GM12878 (cell line): ENCODE results near the gene PPIE. TPM values are rescaled to one million over a fixed set of nuclear protein-coding genes. Genes with fewer than 3 reads are reported as not detected.
A peak's percentile ranks its signal among the peaks of the same experiment; 100 is the strongest.

Experiments
- ATAC-seq: fragments of 200-7000 bp; cut with Tn5 transposase; 3 replicates; pipeline ENCODE4 v1.9.1; 2020; ENCODE audit warnings: mild to moderate bottlenecking, moderate library complexity
- Bru-seq: library from RNA; stranded (reverse); fragments of 400-500 nt; gene quantifications from one replicate; lab custom pipeline; 2021; lab: Mats Ljungman, UMichigan
- BruChase-seq, 2 experiments: library from RNA; stranded (reverse); fragments of 400-500 nt; gene quantifications; one replicate each; lab custom pipeline; 2021; lab: Mats Ljungman, UMichigan
- BruUV-seq: library from RNA; stranded (reverse); fragments of 400-500 nt; replicated peaks from 2 replicates; lab custom pipeline; 2021; lab: Mats Ljungman, UMichigan
- CTCF ChIA-PET: fragments of 300-600 bp; sonication (Branson Sonifier 250); formaldehyde crosslinking; extraction: SDS; loops from one replicate; lab custom pipeline; 2021; ENCODE audit warnings: inconsistent platforms; lab: Yijun Ruan, JAX
- POLR2A ChIA-PET: fragments of 350-600 bp; formaldehyde crosslinking; extraction: SDS; loops from one replicate; lab custom pipeline; 2021; ENCODE audit warnings: inconsistent platforms; lab: Charles Lee
- RAD21 ChIA-PET: fragments of 300-600 bp; sonication (Branson Sonifier 250); formaldehyde crosslinking; loops from one replicate; lab custom pipeline; 2023; ENCODE audit warnings: antibody characterized with exemption; ENCODE audit not compliant: unreplicated experiment; lab: Charles Lee
- SMC1A ChIA-PET: fragments of 300-600 bp; sonication (Branson Sonifier 250); formaldehyde crosslinking; loops from one replicate; lab custom pipeline; 2023; ENCODE audit not compliant: unreplicated experiment, uncharacterized antibody; lab: Charles Lee
- DNase-seq: peaks from one replicate; pipeline ENCODE4 v3.0.0-alpha.2; 2011; ENCODE audit warnings: low read depth, low spot score
- FAIRE-seq: peaks from 3 replicates; lab custom pipeline; 2011; peaks lifted over from hg19 to GRCh38; lab: Jason Lieb, UNC
- H2AFZ ChIP-seq: 2 replicates; pipeline ENCODE4 v1.6.0; 2011; ENCODE audit warnings: low read depth, low read length, control low read depth; ENCODE audit not compliant: control insufficient read depth
- H3K27ac ChIP-seq: 2 replicates; pipeline ENCODE4 v1.5.1; 2011; ENCODE audit warnings: control low read depth; ENCODE audit not compliant: control insufficient read depth, insufficient read depth
- H3K27me3 ChIP-seq, 2 experiments: replicated peaks in 1 of 2; 2 replicates each; pipeline versions ENCODE4 v1.6.0 to v1.6.1; 2011; ENCODE audit warnings: low read length in 1 of 2; ENCODE audit not compliant: control insufficient read depth in 2 of 2, insufficient read depth in 2 of 2
- H3K36me3 ChIP-seq, 2 experiments: 2 replicates each; pipeline ENCODE4 v1.5.1; 2011; ENCODE audit warnings: low read length in 1 of 2; ENCODE audit not compliant: control insufficient read depth in 2 of 2, insufficient read depth in 2 of 2
- H3K4me1 ChIP-seq: 2 replicates; pipeline ENCODE4 v1.6.1; 2011; ENCODE audit warnings: mild to moderate bottlenecking, low read length, moderate library complexity, mixed read lengths; ENCODE audit not compliant: control insufficient read depth, insufficient read depth
- H3K4me2 ChIP-seq: 2 replicates; pipeline ENCODE4 v1.6.0; 2011; ENCODE audit warnings: control low read depth; ENCODE audit not compliant: control insufficient read depth, insufficient read depth
- H3K4me3 ChIP-seq: fragments of 200-600 bp; sonication (generic); 2 replicates; pipeline ENCODE4 v1.5.1; 2016
- H3K79me2 ChIP-seq: 2 replicates; pipeline ENCODE4 v1.6.0; 2011; ENCODE audit warnings: low read length; ENCODE audit not compliant: control insufficient read depth, insufficient read depth
- H3K9ac ChIP-seq: 2 replicates; pipeline ENCODE4 v1.8.0; 2011; ENCODE audit warnings: low read length, control low read depth, mixed read lengths; ENCODE audit not compliant: control insufficient read depth, insufficient read depth
- H3K9me3 ChIP-seq: replicated peaks from 3 replicates; pipeline ENCODE4 v1.5.1; 2011; ENCODE audit warnings: mild to moderate bottlenecking, low read length; ENCODE audit not compliant: control insufficient read depth, insufficient read depth
- H4K20me1 ChIP-seq: 2 replicates; pipeline ENCODE4 v1.6.0; 2011; ENCODE audit not compliant: control insufficient read depth, insufficient read depth
- ASH2L ChIP-seq: fragments of 300-600, 200-600 bp; sonication (generic); IDR thresholded peaks from 2 replicates; pipeline ENCODE4 v1.6.1; 2017; ENCODE audit warnings: low read depth, mild to moderate bottlenecking, borderline replicate concordance
- BRCA1 ChIP-seq: IDR thresholded peaks from 2 replicates; pipeline ENCODE4 v1.6.1; 2011; ENCODE audit warnings: low read depth, low read length, improper control_type of control experiment
- EZH2 ChIP-seq: IDR thresholded peaks from 2 replicates; pipeline ENCODE4 v1.6.1; 2012; ENCODE audit warnings: low read depth, mild to moderate bottlenecking, control low read depth, inconsistent platforms, low read length, borderline replicate concordance; ENCODE audit not compliant: control insufficient read depth
- HSF1 ChIP-seq: fragments of 150-350 bp; IDR thresholded peaks from 2 replicates; pipeline ENCODE4 v1.6.1; 2014; ENCODE audit warnings: mild to moderate bottlenecking, low read depth, low read length
- PAX5 ChIP-seq: IDR thresholded peaks from 2 replicates; pipeline ENCODE4 v1.6.1; 2011; ENCODE audit warnings: low read depth, low read length, borderline replicate concordance
- RCOR1 ChIP-seq: conservative IDR thresholded peaks from 2 replicates; pipeline ENCODE4 v1.6.1; 2012; ENCODE audit warnings: low read depth, low read length, improper control_type of control experiment
- SP1 ChIP-seq: IDR thresholded peaks from one replicate; pipeline ENCODE4 v1.6.1; 2011; ENCODE audit warnings: low read depth, low read length
- SRF ChIP-seq, 2 experiments: IDR thresholded peaks; 2 replicates each; pipeline ENCODE4 v1.6.1; 2011; ENCODE audit warnings: low read depth in 2 of 2, low read length in 2 of 2, mild to moderate bottlenecking in 1 of 2, moderate library complexity in 1 of 2
- SUPT20H ChIP-seq: IDR thresholded peaks from 2 replicates; pipeline ENCODE4 v1.6.1; 2011; ENCODE audit warnings: low read depth, mild to moderate bottlenecking, low read length, moderate library complexity, borderline replicate concordance; ENCODE audit not compliant: control insufficient read depth
- ZBTB40 ChIP-seq: fragments of 450-650 bp; IDR thresholded peaks from 2 replicates; pipeline ENCODE4 v1.6.1; 2016; ENCODE audit warnings: mild to moderate bottlenecking, moderate library complexity, borderline replicate concordance
- ZNF274 ChIP-seq: IDR thresholded peaks from one replicate; pipeline ENCODE4 v1.8.0; 2011; ENCODE audit not compliant: insufficient read length, insufficient read depth
- WGBS: methylation state at CpG from one replicate; pipeline ENCODE4 v1.1.6; 2016; ENCODE audit warnings: low lambda C conversion rate; ENCODE audit not compliant: insufficient replicate concordance, insufficient coverage; ENCODE audit errors: missing lambda C conversion rate; 5-methylcytosine and 5-hydroxymethylcytosine counted together
- in situ Hi-C: fragments of 300-500 bp; cut with MboI; formaldehyde crosslinking; loops from 9 replicates; pipeline ENCODE4 v1.14.3; 2018; ENCODE audit warnings: mixed read lengths
- intact Hi-C: fragments of 100-400 bp; cut with micrococcal nuclease; formaldehyde crosslinking; loops from one replicate; pipeline ENCODE4 v1.14.2; 2022; ENCODE audit not compliant: unreplicated experiment
- long read RNA-seq, 2 experiments: library from polyadenylated mRNA; unstranded; transcript quantifications; one replicate each; pipeline ENCODE4 v2.0.0, GENCODE V29; 2019 to 2020
- polyA minus RNA-seq, 3 experiments: library from RNA; depleted of rRNA, polyadenylated mRNA; stranded (reverse); fragments of >200 nt; gene quantifications; 2 replicates each; pipeline ENCODE4 v1.2.3, GENCODE V29; 2011
- polyA plus RNA-seq, 11 experiments: library from polyadenylated mRNA; depleted of rRNA in 4 of 11; unstranded in 6 of 11; stranded (reverse) in 5 of 11; fragments of >200 nt; fragmentation: Nextera tagmentation in 4 of 11; fragmentation: Illumina TruSeq in 1 of 11; extraction: Ambion mirVana in 4 of 11; extraction: Trizol in 1 of 11; gene quantifications; 1 replicate in 1 of 11; 2 replicates in 10 of 11; pipeline versions ENCODE4 v1.2.1 to v1.2.3, GENCODE V29; 2011 to 2016; ENCODE audit warnings: inconsistent platforms in 2 of 11, missing spikeins in 2 of 11, low read depth in 1 of 11
- total RNA-seq, 4 experiments: library from RNA; depleted of rRNA in 3 of 4; stranded (reverse); fragments of >200 nt in 3 of 4; fragmentation: Illumina TruSeq in 1 of 4; extraction: Trizol in 1 of 4; gene quantifications; 2 replicates each; pipeline versions ENCODE4 v1.2.1 to v1.2.3, GENCODE V29; 2013 to 2021

The PPIE gene
- 75.9 and 77.7 TPM in 2 replicates for total RNA-seq (2013; cell fraction: nucleolus; rRNA removed)
- 36.6 and 39.6 TPM in 2 replicates for total RNA-seq (2014; rRNA removed)
- 46.6 and 48.0 TPM in 2 replicates for total RNA-seq (2014; rRNA removed; fragmentation: Illumina TruSeq; extraction: Trizol)
- 46.5 and 48.1 TPM in 2 replicates for total RNA-seq (2021)
- 34.9 TPM for polyA plus RNA-seq (2011; ENCODE audit: low read depth)
- 77.8 and 81.1 TPM in 2 replicates for polyA plus RNA-seq (2011; rRNA removed)
- polyA plus RNA-seq (2011; cell fraction: cytosol; rRNA removed): 75.3 and 89.8 TPM in 2 replicates
- polyA plus RNA-seq (2011; cell fraction: nucleus; rRNA removed): 111 and 126 TPM in 2 replicates
- polyA plus RNA-seq (2012): 43.3 and 53.5 TPM in 2 replicates
- 53.4 and 58.7 TPM in 2 replicates for polyA plus RNA-seq (2014; fragmentation: Illumina TruSeq; extraction: Trizol)
- 100 to 1,000 TPM; 130 to 163 TPM for polyA plus RNA-seq (2014; fragmentation: Nextera tagmentation; extraction: Ambion mirVana)
- 54.7 and 66.1 TPM in 2 replicates for polyA plus RNA-seq (2014; rRNA removed)
- 10 to 100 TPM; 74.1 to 78.7 TPM for polyA plus RNA-seq (2016; fragmentation: Nextera tagmentation; extraction: Ambion mirVana)
- 46.6 and 47.5 TPM in 2 replicates for polyA minus RNA-seq (2011; rRNA and poly(A)+ RNA removed)
- polyA minus RNA-seq (2011; cell fraction: cytosol; rRNA and poly(A)+ RNA removed): 10.6 and 11.1 TPM in 2 replicates
- 40.1 and 44.9 TPM in 2 replicates for polyA minus RNA-seq (2011; cell fraction: nucleus; rRNA and poly(A)+ RNA removed)
- Bru-seq, nascent RNA: percentile 84 among the genes with signal in this experiment
- BruChase-seq, experiment 1, labeled RNA remaining after a 6-hour chase: percentile 79 among the genes with signal in this experiment
- percentile 83 among the genes with signal in this experiment for BruChase-seq, experiment 2, labeled RNA remaining after a 2-hour chase
- long read RNA-seq, experiment 1, transcript PPIE-202 (10 exons, 1,079 nt): minor isoform, 8 of 100 reads
- long read RNA-seq, experiment 1, transcript PPIE-201 (10 exons, 1,277 nt): major isoform, 53 of 100 reads
- long read RNA-seq, experiment 1, partial matches to known transcripts: 13 of 100 reads
- long read RNA-seq, experiment 1, other reads (novel, unspliced or antisense): 21 of 100 reads
- long read RNA-seq, experiment 2, transcript PPIE-202 (10 exons, 1,079 nt): minor isoform, 13 of 365 reads
- long read RNA-seq, experiment 2, transcript PPIE-201 (10 exons, 1,277 nt): major isoform, 229 of 365 reads
- long read RNA-seq, experiment 2, transcript PPIE-203 (11 exons, 1,198 nt): minor isoform, 17 of 365 reads
- long read RNA-seq, experiment 2, partial matches to known transcripts: 11 of 365 reads
- long read RNA-seq, experiment 2, other reads (novel, unspliced or antisense): 94 of 365 reads

DNA sequence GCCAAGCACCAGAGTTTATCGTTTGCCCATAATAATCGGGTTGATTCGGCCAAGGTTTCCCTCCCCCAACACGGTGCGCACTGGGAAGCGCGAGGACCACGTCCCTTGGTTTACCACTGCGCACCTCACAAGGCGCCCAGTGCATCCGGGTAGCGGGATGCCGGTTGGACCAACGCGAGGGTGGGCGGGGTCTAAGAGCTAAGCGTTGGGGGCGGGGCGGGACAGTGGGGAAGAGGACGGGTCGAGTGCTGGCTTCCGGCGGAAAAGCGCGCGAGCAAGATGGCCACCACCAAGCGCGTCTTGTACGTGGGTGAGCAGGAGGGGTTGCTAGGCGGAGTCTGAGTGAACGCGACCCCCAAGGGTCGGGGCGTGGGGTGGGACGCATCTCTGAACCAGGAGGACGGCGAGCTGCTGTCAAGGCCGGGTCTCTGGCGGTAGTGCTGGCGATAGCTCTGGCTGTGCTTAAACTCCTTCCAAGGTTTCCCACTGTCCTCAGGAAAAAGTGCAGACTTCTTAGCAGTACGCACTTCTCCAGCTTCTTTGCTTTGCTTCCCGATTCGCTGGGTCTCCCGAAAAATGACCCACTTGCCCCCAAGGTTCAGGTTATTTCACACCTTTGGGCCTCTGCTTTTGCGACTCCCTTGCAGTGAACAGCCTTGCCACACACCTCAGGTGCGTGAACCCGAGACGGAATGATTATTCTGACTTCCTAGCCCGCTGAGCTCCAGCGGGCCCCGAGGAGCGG, at the start of gene PPIE:
PPIE (plus strand) TSS at position 261 of the 745 bp plus-strand sequence; CDS start at position 280, 19 bp downstream.
- intact Hi-C loops (no loop called here), in situ Hi-C loops (no loop called here)
- ChIA-PET SMC1A (interaction anchor here (1.0 to 2.1 kb wide), 6 partner anchors 12 to 200 kb away, joined by 3 to 10 read pairs (median 4); partner anchors contain the start of gene NT5C1A), CTCF (interaction anchor here (0.6 to 2.6 kb wide), 10 partner anchors 9 to 552 kb away, joined by 3 to 8 read pairs (median 4); no protein-coding TSS in a partner anchor), RAD21 (interaction anchor here (0.8 to 1.8 kb wide), 3 partner anchors 16 to 61 kb away, joined by 3 to 4 read pairs (median 4); no protein-coding TSS in a partner anchor), POLR2A (interaction anchor here (0.6 to 1.0 kb wide), 4 partner anchors 12 to 223 kb away, joined by 3 to 5 read pairs (median 4); no protein-coding TSS in a partner anchor)
- Histone ChIP-seq H3K27ac (peak within 1 kb of the TSS; percentile 79), H3K4me3 (peak within 1 kb of the TSS; percentile 99), H3K4me2 (peak within 1 kb of the TSS; percentile 71), H3K27me3 (no peaks in the 10 kb centered on the region), H3K4me1 (peaks cover 9% of the 10 kb centered on the region), H4K20me1 (no peaks in the 10 kb centered on the region), H3K79me2 (peaks cover 21% of the 10 kb centered on the region), H2AFZ (peak within 1 kb of the TSS; percentile 96), H3K9ac (peak within 1 kb of the TSS; percentile 86), H3K36me3 (peaks cover 5 to 8% of the 10 kb centered on the region in 2 experiments; a peak in 3 of 4 replicates), H3K9me3 (no peaks in the 10 kb centered on the region)
- FAIRE-seq (peak; percentile 92), ATAC-seq (peak; percentile 99), DNase-seq (peak; percentile 70)
- WGBS: 2% methylated on average over 52 of the region's 52 CpGs
- BruUV-seq: no TSS peak
- no peak for TF ChIP-seq HSF1
- TF ChIP-seq SP1: no peak
- 0 out of 2 replicates have a peak, but pooled peaks have one; percentile 5 for TF ChIP-seq PAX5
- TF ChIP-seq SRF (IDR thresholded peaks at IDR 0.05; ENCODE audit: low read depth in 2 of 2, low read length in 2 of 2): no peak
- TF ChIP-seq RCOR1: no peak
- peak; percentile 85 for TF ChIP-seq ZBTB40
- no peak for TF ChIP-seq BRCA1
- TF ChIP-seq ZNF274: no peak
- TF ChIP-seq SUPT20H: no peak
- TF ChIP-seq ASH2L: no peak
- no peak for TF ChIP-seq EZH2
